GM11168 (cell line): ENCODE data around the gene NSMF.
"Not testable (repeated sequence)": the region's sequence is repeated elsewhere in the genome, so short reads cannot be mapped to it uniquely, and the experiment has no call there.

ENCODE experiments used
- in situ Hi-C: fragments of 300-500 bp; cut with MboI; formaldehyde crosslinking; loops from one replicate; pipeline ENCODE4 v1.12.0; 2022; ENCODE audit warnings: low sequenced_read_pairs; ENCODE audit not compliant: unreplicated experiment

The NSMF gene

DNA sequence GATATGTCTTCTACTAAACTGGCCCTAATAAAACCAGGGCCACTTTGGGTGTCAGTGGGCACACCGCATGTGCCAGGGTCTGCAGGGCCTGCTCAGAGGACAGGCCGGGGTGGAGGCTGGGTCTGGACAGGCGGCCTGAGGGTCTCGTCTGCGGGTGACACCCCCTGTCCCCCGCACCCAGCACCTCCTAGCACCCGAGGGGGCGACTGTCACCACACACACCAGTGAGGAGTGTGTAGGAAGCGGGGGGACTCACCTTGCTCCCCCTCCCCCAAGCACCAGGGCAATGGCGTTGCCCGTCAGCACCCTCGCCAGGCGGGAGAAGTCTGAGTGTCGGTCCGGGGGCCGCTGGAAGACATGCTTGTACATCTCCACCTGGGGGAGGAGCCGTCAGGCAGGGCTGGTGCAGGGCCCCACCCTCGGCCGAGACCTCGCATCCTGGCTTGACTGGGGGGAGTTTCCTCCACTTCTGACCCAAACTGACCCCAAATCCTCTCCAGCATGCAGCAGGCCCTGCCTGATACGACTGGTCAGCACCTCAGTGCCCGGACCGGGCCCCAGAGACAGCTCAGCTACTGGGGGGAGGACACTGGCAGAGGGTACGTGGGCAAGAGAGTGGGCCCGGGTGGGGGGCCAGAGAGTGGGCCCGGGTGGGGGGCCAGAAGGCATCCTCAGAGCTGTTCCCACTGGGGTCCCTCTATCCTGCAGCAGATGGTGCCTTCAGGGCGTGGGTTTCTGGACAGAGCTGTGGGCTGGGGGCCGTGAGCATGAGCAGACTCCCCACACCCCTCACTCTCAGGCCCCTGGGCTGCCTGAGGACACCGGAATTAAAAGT is 18.9 kb upstream of the NSMF start:
- in situ Hi-C loops: no loop called here

DNA sequence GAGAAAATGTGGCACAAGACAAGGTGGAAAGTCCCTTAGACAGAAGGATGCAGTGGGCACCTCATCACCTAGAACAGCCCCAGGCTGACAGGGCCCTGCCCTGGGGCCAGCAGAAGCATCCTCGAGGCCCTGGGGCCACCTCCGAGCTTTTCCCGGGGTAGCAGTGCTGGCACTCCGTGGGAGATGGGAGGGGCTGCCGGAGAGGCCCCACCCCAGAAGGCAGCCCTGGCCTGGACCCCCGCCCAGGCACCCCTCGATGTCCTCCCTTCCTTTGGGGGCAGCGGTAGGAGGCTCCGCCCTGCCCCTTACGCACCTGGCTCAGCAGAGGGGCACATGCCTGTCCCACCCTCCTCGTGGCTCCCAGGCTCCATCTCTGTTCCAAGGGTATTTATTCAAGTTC is 17.7 kb upstream of the NSMF start:
- in situ Hi-C loops: no loop called here

DNA sequence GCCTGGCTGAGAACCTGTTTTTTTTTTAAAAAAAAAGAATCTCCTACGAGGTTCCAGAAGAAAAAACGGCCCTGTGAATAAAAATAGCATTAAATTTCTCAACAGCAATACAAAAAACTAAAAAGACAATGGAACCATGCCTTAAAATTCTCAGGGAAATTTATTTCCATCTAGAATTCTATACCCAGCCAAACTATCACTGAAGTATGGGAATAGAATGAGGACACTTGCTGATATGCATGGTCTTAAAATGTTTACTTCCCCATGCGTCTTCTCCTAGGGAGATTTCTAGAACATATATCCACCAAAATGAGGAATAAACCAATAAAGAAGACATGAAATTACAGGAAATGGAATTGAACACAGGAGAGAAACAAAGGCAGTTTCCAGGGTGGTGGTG is 16.5 kb upstream of the NSMF start:
- in situ Hi-C loops: no loop called here

DNA sequence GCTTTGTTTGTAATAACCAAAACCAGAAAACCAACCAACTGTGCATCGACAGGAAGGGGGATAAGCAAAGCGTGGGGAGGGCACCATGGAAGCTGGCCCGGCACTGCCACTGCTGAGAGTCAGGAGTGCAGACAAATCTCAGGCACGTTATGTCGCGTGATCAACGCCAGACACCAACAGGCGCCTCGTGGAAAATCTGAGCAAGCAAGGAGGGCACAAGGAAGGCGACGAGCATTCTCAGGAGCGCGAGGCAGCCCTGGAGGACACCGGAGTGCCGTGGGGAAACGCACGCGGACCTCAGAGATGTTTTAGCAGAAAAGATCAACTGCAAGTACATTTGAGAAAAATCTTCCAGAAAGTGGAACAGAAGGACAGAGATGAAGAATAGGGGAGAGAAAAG is 15.1 kb upstream of the NSMF start:
- in situ Hi-C loops: no loop called here

DNA sequence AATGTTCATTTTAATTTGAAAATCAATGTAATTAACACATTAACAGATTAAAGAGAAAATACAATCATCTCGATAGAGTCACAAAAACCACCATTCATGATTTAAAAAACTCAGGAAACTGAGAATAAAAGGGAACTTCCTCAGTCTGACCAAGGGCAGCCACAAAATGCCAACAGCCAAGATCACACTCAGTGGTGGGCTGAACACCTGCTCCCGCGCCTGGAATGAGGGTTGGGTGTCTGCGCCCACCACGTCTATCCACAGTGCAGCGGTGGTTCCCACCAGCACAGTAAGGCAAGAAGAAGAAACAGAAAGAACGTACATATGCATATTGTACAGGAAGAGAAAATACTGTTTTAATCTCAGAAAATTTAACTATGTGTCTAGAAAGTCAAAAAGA is 11.7 kb upstream of the NSMF start:
- in situ Hi-C loops: no loop called here

DNA sequence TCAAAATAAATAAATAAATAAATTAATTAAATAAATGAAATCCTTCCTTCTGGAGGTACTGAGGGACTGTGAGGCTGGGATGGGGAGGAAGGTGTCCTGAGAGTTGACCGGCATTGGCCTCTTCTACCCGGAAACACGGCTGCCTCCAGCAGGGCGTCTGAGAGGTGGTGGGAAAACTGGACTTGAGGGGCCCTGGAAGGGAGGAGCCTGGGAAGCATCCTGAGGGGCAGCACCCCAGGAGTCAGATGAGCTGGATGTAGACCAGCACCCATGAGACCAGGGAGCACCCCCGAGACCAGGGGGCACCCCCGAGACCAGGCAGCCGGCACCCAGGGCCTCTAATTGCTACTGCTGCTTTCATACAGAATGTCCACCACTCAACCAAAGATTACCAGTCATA is 8.8 kb upstream of the NSMF start:
- in situ Hi-C loops: no loop called here

DNA sequence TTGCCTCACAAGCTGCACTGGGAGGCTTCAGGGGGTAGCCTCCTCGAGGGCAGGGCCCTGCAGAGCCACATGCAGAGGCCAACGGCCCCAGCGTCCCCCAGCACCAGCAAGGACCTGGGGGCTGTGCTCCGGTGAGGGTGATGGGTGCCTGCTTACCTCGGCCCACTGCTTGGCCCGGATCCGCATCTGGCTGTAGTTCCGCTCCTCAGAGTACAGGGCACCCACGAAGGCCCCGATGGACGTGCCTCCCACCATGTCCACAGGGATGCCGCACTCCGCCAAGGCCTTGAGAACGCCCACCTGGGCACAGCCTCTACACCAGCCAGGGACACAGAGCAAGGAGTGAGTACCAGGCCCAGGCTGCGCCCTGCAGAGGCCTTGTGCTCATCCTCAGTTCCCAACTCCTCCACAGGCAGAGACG is 8.0 kb upstream of the NSMF start:
- in situ Hi-C loops: no loop called here

DNA sequence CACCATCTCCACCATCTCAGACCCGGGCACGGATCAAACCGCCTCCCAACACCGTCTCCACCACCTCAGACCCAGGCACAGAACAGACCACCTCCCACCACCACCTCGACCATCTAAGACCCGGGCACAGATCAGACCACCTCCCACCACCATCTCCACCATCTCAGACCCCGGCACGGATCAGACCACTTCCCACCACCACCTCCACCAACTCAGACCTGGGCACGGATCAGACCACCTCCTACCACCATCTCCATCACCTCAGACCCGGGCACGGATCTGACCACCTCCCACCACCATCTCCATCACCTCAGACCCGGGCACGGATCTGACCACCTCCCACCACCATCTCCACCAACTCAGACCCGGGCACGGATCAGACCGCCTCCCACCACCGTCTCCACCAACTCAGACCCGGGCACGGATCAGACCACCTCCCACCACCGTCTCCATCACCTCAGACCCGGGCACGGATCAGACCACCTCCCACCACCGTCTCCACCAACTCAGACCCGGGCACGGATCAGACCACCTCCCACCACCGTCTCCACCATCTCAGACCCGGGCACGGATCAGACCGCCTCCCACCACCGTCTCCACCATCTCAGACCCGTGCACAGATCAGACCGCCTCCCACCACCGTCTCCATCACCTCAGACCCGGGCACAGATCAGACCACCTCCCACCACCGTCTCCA is 7.4 kb upstream of the NSMF start:
- in situ Hi-C loops: not testable (repeated sequence)

DNA sequence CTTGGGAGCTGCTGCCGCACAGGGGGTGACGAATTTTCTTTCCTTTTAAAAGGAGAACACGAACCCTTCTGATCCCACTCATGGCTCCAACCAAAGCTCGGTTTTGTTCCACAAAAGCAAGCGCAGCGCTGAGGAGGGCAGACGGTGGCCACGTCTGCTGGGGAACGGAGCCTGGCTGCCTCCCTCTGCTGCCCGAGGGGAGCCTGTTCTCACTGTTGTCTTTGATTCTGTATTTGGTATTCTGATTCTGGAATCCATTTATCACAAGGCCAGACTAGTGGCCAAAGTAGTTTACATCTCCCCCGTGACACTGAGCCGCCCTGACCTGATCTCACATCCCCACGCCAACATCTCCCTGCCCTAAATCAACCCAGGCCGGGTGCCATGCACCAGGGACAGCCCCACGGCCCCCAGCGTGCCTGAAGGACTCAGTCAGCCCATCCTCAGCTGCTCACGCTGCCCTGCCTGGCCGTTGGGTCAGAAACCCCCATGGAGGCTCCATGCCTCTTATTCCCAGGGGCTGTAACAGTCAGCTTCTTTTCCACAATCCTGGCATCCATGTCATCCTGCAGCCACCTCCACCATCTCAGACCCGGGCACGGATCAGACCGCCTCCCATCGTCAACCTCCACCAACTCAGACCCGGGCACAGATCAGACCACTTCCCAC is 6.7 kb upstream of the NSMF start:
- in situ Hi-C loops: no loop called here

DNA sequence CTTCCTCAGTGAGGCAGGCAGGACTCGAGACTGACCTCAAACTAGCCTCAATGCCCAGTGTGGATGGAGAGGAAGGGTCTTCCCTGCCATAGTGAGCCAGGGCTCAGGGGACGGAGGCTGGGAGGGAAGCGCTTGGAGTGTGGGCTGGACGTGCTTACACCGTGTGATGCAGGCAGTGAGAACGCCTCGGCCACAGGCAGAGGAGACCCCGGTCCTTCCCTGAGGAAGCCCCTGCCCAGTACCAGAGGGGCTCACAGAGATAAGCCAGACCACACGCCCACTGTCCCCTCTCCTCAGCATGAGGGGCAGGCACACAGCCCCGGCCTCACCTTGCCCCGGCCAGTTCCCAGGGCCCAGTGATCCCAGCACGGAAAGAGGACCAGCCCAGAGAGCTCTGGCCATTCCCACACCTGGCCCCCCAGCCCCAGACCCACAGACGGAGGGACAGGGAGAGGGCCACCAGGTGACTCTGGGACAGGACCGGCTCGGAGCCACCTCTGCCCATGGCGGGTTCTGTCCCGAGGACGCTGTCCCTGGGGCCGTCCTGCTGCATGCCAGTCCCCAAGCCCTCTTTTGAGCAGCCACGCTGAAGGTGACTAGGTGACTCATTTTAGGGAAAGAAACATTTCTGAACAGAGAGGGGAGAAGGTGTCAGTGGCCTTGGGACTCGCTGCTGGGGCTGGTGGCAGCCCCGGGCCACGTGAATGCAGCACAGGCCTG is 6.0 kb upstream of the NSMF start:
- in situ Hi-C loops: no loop called here

DNA sequence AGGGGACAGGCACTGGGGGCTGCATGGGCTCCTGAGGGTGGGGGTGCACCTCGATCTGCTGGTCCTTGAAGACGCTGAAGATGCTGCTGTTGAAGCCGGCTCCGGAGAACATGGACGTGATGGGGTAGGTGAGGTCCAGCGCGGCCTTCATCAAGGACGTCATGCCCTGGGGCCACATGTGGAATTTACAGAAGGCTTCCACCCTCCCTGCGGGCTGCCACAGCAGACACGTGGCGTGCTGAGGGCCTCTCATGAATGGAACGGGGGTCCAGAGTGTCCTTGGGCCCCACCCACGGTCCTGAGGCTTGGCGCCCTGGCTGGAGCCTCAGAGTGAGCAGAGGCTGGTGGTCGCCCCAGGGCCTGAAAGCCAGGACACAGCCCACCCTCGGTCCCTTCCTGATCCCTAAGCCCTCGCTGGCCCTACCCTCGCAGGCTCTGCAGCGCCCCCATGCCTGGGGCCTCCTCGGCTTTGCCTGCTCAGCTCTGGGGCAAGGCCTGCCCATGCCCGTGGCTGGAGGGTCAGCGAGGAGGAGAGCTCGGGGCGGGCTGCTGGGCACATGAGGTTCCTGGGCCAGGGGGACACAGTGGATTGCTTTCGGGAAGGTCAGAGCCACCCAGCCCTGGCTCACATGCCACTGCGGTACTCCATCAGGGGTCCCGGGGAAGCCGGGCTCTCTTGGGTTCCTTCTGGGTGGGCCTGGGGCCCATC is 5.3 kb upstream of the NSMF start:
- in situ Hi-C loops: no loop called here

DNA sequence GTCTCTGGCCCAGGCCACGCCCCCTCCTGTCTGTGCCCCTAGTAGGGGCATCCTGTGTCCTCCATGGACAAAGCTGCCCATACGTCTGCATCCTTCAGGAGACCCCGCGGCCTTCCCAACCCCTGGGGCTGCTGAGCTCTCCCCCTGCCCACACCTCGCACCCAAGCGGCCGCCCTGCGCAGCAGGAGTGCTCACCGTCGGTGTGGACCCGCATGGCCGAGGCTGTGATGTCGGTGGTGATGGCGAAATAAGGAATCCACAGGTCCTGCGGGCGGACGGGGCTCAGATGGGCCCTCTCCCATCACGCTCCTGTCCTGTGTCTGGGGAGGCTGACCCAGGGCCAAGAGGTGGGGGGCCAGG is 4.8 kb upstream of the NSMF start:
- in situ Hi-C loops: no loop called here

DNA sequence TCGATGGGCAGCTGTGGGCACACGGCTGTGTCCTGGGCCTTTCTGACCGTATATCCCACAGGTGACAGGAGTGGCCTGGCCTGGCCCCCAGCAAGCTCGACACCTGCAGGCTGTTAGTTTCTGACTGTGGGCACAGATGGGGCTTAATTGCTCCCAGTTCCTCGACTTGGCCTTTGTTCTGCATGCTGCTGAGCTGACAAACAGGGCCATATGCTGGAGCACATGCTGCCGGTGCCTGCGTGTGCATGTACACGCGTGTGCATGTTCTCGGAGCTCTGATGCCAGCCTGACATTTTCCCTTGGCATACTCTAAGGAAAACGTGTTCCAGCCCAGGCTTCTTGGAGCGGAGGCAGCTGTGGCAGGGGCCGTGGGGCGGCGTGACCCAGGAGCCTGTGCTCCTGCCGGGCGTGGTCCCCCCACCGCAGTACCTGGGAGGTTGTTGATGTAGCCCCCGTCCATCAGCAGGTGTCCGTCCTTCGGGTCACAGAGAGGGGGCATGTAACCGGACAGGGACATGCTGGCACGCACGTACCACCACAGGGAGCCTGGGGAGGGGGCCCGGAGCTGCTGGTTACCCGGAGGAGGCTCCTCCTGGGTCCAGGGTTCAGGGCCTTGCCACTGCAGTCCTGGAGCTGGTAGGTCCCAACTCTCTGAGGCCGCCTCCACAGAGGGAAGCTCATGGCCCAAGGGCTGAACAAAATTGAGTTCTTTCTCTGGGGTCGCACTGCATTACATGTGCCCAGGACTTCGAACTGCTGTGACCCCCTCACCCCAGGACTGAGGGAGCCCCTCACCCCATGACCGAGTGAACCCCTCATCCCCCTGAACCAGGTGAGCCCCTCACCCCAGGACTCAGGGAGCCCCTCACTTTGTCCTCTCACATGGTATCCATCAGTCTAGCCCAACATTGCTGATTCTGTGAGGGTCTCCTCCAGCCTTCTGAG is 4.1 kb upstream of the NSMF start:
- in situ Hi-C loops: no loop called here

DNA sequence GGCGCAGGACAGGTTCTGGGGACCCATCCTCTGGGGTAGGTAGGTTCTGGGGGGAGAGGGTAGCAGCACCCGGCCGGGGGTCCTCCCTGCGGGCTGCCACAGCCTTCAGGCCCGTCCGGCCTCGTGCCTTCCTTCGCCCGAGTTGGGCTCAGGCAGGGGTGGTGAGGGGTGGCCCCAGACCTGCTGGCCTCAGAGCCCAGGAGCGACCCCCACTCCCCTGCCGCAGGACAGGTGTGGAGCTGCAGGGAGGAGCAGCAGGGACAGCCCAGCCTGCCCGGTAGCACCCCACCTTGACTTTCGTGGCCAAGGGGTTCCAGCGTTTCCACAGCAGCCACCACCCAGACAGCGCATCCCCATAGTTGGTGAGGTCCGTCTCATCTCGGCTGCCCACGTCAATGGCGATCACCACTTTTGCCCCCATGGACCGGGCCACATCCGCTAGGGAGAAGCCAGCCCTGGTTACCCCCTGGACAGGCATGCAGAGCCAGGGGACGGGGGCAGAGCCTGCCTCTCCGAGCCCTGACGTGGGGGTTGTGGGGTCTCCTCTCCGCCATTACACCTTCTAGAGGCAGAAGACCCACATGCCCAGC is 3.4 kb upstream of the NSMF start:
- in situ Hi-C loops: no loop called here

DNA sequence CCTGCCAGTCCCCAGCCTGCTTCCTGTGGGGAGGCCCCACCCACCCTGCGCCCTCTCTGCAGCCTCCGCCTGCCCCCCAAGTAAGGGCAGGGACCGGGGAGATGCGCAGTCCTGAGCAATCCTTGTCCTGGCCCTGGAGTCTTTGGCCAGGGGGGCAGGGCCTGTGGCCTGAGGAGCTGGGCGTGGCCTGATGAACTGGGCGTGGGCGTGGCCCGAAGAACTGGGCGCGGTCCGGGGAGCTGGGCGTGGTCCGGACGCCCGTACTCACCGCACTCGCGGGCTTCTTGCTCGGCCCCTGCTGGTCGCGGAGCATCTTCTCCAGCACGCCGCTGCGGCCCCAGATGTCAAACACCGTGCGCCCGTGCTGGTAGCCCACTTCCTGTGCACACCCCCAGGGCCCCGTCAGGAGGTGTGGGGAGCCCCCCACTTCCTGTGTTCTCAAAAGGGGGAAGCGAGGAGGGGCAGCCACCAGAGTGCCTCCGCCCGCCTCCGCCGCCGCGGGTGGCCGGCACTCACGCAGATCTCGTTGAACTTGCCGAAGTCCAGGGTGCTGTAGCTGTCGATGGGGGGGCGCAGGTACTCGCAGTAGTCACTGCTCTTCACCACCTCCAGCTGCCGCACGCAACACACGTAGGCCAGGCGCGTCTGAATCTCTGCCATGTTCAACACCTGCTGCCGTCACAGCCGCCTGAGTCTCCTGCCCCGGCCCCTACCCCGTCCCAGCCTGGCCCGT is 2.7 kb upstream of the NSMF start:
- in situ Hi-C loops: no loop called here

DNA sequence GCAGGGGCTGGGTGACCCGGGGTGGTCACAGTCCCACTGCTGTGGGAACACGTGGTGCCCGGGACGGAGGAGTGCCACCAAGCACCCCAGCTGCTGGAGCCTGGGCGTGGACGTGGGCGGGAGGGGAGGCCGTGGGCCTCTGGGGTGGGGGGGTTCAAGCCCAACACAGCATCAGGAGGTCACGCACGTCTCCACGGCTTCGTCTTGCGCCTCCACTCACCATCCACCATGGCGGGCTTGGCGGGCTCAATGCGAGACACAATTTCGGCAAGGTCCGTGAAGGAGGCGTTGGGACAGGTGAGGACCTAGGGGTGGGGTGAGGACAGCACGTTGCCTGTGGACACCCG is 2.2 kb upstream of the NSMF start:
- in situ Hi-C loops: no loop called here

DNA sequence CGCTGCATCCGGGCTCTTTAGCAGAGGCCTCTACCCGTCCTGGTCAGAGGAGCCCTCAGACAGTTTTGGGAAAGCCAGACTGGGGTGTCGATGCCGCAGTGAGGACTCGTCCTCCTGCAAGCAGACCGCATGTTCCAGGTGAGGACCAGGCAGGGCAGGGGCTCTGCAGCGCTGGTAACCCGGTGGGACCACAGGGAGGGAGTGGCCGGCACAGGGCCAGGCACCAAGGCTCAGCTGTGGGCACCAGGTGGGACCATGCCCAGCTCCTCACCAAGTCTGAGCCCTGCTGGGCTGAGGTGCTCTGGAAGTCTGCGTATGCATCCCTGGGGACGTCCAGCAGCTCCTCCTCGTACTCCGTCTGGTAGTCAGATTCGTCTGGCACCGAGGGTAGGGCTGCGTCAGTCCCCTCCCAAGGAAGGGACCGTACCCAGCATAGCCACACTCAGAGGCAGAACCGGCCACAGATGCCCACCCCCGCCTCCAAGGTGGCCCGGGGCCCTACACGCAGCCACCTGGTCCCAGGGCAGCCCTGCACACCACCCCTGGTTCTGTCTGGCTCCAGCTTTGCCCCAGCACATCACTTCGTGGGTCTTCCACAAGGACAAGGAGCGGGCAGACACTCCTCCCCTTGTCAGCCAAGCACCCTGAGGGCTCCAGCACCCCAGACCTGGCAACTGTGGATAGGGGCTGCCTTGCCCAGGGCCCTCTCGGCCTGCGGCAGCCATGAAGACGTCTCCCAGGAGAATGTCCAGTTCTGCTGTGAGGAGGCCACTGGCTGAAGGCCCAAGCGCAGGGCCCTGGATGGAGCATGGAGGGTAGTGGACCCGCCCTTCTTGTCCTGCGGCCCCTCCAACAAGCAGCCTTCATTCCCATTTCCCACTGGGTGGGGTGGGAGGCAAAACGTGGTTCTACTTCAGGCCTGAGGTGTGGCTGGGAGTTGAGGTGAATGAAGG is 1.5 kb upstream of the NSMF start:
- in situ Hi-C loops: no loop called here
